Suprapubic skin (tissue), 4 donors: ENCODE measurements around the gene IKZF2. TPM values are rescaled to one million over a fixed set of nuclear protein-coding genes. Genes with fewer than 3 reads are reported as not detected.

ENCODE experiments used
- DNase-seq, 2 donors: peaks; one replicate each; pipeline ENCODE4 v3.0.0-alpha.2; 2019; ENCODE audit warnings: low spot score in 2 of 2
- H3K27ac ChIP-seq: fragments of 200-600 bp; sonication (generic); one replicate; pipeline ENCODE4 v1.5.1; 2019
- H3K27me3 ChIP-seq: fragments of 200-600 bp; sonication (generic); one replicate; pipeline ENCODE4 v1.5.1; 2019
- H3K36me3 ChIP-seq: fragments of 200-600 bp; sonication (generic); one replicate; pipeline ENCODE4 v1.5.1; 2019
- H3K4me1 ChIP-seq: fragments of 200-600 bp; sonication (generic); one replicate; pipeline ENCODE4 v1.5.1; 2019
- H3K4me3 ChIP-seq: fragments of 200-600 bp; sonication (generic); one replicate; pipeline ENCODE4 v1.5.1; 2019; ENCODE audit warnings: mild to moderate bottlenecking
- H3K9me3 ChIP-seq: fragments of 200-600 bp; sonication (generic); one replicate; pipeline ENCODE4 v1.5.1; 2019
- EP300 ChIP-seq: sonication (generic); formaldehyde crosslinking; IDR thresholded peaks from one replicate; pipeline ENCODE4 v1.6.1; 2017; ENCODE audit warnings: antibody characterized with exemption
- POLR2A ChIP-seq, 2 donors: fragments of 450-650 bp; IDR thresholded peaks; one replicate each; pipeline ENCODE4 v1.6.1; 2017; ENCODE audit warnings: antibody characterized with exemption in 2 of 2, mild to moderate bottlenecking in 2 of 2, moderate library complexity in 2 of 2
- POLR2AphosphoS5 ChIP-seq, 3 donors: sonication (generic); formaldehyde crosslinking; IDR thresholded peaks; one replicate each; pipeline ENCODE4 v1.6.1; 2017; ENCODE audit warnings: antibody characterized with exemption in 3 of 3
- WGBS: methylation state at CpG from one replicate; pipeline ENCODE4 v1.1.5; 2018; 5-methylcytosine and 5-hydroxymethylcytosine counted together
- total RNA-seq, 4 donors: library from RNA; depleted of rRNA; stranded (reverse); fragments of >200 nt; gene quantifications; one replicate each; pipeline ENCODE4 v1.1.0, GENCODE V29; 2016
- TF ChIP-seq, protein P1 (sequence below), 2 donors: fragments of 200-600 bp in 1 of 2; fragments of 450-650 bp in 1 of 2; sonication (generic) in 1 of 2; IDR thresholded peaks; one replicate each; pipeline ENCODE4 v1.5.1; 2016 to 2019; ENCODE audit warnings: antibody characterized with exemption in 2 of 2, mild to moderate bottlenecking in 1 of 2, moderate library complexity in 1 of 2

IKZF2 gene
- total RNA-seq, 4 donors from 2014 or later: 38.3 to 95.3 (median 66.5) TPM

DNA sequence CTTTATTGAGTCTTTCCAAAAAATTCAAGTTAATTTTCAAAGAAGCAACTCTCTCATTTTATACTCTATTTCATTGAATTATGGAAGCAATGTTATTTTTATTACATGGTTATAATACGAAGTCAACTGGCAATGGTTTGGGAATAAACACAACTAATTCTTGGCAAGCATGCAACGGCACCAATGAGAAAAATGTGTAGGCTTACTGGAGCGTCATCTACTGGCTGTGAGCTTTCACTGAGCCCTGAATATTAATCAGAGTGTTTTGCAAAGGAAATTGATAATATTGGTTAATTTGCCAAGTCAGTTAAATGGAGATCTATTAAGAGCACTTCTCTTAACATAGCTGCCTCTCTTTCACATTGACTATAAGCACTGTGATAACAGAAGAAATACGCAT, 163.9 kb downstream of the IKZF2 start:
- Histone ChIP-seq H3K4me3 (no peak overlapping the region), H3K27ac (no peak overlapping the region), H3K36me3 (no peaks in the 10 kb centered on the region), H3K27me3 (no peaks in the 10 kb centered on the region), H3K4me1 (no peaks in the 10 kb centered on the region), H3K9me3 (no peaks in the 10 kb centered on the region)
- DNase-seq: no peak
- no peak for TF ChIP-seq POLR2A (IDR thresholded peaks at IDR 0.05)
- TF ChIP-seq, protein P1, sequence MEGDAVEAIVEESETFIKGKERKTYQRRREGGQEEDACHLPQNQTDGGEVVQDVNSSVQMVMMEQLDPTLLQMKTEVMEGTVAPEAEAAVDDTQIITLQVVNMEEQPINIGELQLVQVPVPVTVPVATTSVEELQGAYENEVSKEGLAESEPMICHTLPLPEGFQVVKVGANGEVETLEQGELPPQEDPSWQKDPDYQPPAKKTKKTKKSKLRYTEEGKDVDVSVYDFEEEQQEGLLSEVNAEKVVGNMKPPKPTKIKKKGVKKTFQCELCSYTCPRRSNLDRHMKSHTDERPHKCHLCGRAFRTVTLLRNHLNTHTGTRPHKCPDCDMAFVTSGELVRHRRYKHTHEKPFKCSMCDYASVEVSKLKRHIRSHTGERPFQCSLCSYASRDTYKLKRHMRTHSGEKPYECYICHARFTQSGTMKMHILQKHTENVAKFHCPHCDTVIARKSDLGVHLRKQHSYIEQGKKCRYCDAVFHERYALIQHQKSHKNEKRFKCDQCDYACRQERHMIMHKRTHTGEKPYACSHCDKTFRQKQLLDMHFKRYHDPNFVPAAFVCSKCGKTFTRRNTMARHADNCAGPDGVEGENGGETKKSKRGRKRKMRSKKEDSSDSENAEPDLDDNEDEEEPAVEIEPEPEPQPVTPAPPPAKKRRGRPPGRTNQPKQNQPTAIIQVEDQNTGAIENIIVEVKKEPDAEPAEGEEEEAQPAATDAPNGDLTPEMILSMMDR (IDR thresholded peaks at IDR 0.05): no peak
- no peak for TF ChIP-seq POLR2AphosphoS5 (IDR thresholded peaks at IDR 0.05)
- WGBS: 54% methylated on average over 4 of the region's 4 CpGs

DNA sequence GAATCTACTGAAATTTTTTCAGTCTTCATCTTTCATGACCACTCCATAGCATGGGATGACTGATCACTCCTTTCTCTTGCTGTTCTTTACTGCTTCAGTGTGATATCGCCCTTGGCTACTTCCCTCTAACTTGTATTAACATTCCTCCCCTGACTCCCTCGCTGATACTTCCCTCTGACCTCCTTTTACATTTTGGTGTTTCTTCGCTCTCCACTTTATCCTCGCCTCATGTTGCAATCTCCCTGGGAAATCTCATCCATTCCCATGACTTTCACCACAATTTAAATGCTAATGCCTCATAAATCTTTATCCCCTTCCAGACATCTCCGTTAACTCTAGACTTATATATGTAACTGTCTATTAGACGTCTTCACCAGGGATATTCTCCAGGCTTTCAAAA, 167.3 kb downstream of the IKZF2 start:
- WGBS: 77% methylated on average over 6 of the region's 6 CpGs
- Histone ChIP-seq H3K4me3 (no peak overlapping the region), H3K27me3 (no peaks in the 10 kb centered on the region), H3K9me3 (no peaks in the 10 kb centered on the region), H3K27ac (no peak overlapping the region), H3K4me1 (no peaks in the 10 kb centered on the region), H3K36me3 (no peaks in the 10 kb centered on the region)
- no peak for DNase-seq
- no peak for TF ChIP-seq POLR2AphosphoS5 (IDR thresholded peaks at IDR 0.05)
- no peak for TF ChIP-seq POLR2A (IDR thresholded peaks at IDR 0.05)
- TF ChIP-seq, protein P1 (IDR thresholded peaks at IDR 0.05): no peak
- TF ChIP-seq EP300: no peak

DNA sequence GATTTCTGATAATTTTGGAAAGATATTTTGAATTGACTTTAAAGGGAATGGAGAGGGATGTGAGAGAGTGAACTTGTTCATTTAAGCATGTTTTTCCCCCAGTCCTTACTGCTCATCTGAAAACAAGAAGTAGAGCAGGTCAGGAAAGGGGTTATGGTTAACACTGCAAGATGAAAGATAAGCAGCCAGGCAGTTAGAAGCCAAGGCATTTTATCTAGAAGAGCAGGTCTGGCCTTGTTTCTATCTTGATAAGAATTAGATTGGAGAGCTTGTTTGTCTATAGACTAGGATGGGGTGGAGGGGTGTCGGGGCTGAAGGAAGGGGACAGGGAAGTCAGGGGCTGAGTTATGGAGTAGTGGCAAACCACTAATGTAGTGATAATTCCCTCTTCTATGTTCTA, 171.6 kb downstream of the IKZF2 start:
- Histone ChIP-seq H3K4me1 (peaks cover 7% of the 10 kb centered on the region), H3K27ac (no peak overlapping the region), H3K4me3 (no peak overlapping the region), H3K36me3 (no peaks in the 10 kb centered on the region), H3K27me3 (no peaks in the 10 kb centered on the region), H3K9me3 (no peaks in the 10 kb centered on the region)
- TF ChIP-seq POLR2A (IDR thresholded peaks at IDR 0.05): no peak
- TF ChIP-seq, protein P1 (IDR thresholded peaks at IDR 0.05): no peak
- no peak for TF ChIP-seq EP300
- TF ChIP-seq POLR2AphosphoS5 (IDR thresholded peaks at IDR 0.05): no peak
- DNase-seq: no peak
- WGBS: 33% methylated on average over 1 of the region's 1 CpG

DNA sequence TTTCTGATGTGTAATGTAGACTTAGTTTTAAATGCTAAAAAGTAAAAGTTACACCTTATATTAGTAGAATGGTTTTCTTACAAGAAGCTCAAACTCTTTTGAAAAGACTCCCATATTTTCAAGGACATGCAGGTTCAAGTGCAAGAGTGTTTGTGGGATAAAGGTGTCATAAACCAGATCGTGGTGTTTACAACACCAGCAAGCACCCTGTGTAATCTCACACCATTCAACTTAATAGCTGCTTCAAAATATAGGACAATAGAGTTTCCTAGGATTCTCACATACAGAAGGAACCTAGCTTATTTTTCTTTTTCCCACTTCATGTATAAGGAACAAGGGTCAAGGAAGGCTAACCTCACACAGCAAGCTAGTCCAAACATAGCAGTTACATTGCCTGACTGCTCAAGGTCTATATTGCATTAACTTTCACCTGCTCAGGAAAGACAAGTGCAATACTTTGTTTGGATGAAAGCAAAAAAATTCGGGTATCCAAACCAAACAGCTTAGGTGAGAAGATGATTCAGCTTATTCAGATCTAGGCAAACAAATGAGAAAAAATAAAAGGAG, 172.3 kb downstream of the IKZF2 start:
- Histone ChIP-seq H3K36me3 (no peaks in the 10 kb centered on the region), H3K27ac (no peak overlapping the region), H3K9me3 (no peaks in the 10 kb centered on the region), H3K4me3 (no peak overlapping the region), H3K27me3 (no peaks in the 10 kb centered on the region), H3K4me1 (peaks cover 11% of the 10 kb centered on the region)
- TF ChIP-seq POLR2AphosphoS5 (IDR thresholded peaks at IDR 0.05) (no peak), EP300 (no peak)
- no peak for DNase-seq
- 33% methylated on average over 2 of the region's 2 CpGs for WGBS

DNA sequence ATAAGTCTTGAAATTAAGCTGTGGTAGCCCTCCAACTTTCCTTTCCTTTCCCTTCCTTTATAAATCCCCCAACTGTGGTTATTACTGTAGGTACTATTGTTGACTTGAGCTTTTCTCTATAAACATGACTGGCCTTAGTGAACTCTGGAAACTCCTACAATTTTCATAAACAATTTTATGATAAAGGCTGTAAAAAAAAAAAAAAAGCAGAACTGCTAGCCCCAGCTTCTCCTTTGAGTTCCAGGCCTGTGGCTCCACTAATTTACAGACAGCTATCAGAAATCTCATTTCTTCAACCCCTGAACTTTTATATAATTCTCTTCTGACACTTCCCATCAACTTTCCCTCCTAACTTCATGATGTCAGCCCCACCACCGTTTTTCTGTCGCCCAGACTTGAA, 174.3 kb downstream of the IKZF2 start:
- peaks cover 11% of the 10 kb centered on the region for H3K4me1 ChIP-seq
- no peaks in the 10 kb centered on the region for H3K9me3 ChIP-seq
- WGBS: 75% methylated on average over 2 of the region's 2 CpGs
- H3K36me3 ChIP-seq: no peaks in the 10 kb centered on the region
- TF ChIP-seq POLR2A (IDR thresholded peaks at IDR 0.05) (no peak), POLR2AphosphoS5 (IDR thresholded peaks at IDR 0.05) (no peak), EP300 (no peak)
- TF ChIP-seq, protein P1 (IDR thresholded peaks at IDR 0.05): no peak
- no peak for DNase-seq
- H3K27ac ChIP-seq: no peak overlapping the region
- no peaks in the 10 kb centered on the region for H3K27me3 ChIP-seq
- no peak overlapping the region for H3K4me3 ChIP-seq

DNA sequence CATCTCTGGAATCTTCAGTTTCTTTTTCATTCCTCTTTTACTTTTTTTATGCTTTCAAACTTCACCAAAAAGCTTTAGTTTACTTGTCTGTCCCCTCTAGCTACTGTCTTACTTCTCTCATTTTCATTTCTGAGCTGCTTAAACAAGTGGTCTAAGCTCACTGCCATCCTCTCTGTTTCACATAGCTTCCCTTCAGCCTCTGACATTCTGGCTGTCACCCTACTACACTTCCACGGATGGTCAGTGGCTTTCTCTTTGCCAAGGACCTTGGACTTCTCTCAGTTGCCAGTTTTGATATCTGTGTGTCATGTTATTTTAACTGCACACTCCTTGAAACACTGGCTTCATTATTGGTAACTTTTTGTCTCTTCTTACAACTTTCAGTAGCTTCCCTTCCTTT, 176.1 kb downstream of the IKZF2 start:
- no peak overlapping the region for H3K27ac ChIP-seq
- H3K27me3 ChIP-seq: no peaks in the 10 kb centered on the region
- H3K4me1 ChIP-seq: peaks cover 11% of the 10 kb centered on the region
- no peak for TF ChIP-seq POLR2A (IDR thresholded peaks at IDR 0.05)
- DNase-seq: no peak
- no peaks in the 10 kb centered on the region for H3K36me3 ChIP-seq
- H3K9me3 ChIP-seq: no peaks in the 10 kb centered on the region
- 23% methylated on average over 1 of the region's 1 CpG for WGBS
- no peak overlapping the region for H3K4me3 ChIP-seq
